ENCODE measurements around the gene ZFP28.

Gene ZFP28

DNA sequence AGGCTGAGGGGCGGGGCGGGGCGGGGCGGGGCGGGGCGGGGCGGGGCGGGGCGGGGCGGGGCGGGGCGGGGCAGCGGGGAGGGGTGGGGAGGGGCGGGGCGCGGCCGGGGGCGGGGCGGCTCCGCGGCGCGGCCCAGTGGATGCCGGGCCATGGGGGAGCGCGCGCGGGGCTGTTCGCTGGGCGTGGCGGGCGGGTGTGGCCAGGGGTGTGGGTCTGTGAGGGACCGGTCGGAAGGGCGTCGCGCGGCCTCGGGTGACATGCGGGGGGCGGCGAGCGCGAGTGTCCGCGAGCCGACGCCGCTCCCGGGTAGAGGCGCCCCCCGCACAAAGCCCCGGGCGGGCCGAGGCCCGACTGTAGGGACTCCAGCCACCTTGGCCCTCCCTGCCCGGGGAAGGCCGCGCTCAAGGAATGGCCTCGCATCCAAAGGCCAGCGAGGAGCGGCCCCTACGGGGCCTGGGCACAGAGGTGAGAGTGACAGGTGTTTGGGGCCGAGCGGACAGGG, at the start of gene ZFP28:
ZFP28 (plus strand) TSS at position 188 of the 503 bp plus-strand sequence; CDS start at position 259, 71 bp downstream.
- DNase-seq: no peak

DNA sequence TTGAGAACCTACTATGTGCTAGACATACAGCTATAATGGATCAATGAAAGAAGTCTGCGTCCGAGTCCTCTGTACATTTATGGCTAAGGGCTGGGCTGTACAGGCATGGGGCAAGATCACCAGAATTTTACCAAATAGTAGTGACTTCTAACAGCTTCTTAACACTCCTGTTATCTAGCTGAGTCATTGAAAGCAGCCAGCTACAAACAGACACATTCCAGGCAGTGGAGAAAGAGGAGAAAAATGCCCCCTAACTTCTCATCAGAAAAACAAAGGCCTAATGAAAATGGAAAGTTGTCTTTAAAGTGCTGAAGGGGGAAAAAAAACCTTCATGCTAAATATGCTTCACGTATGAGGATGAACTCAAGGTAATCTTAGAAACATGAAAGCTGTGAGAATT, 47.3 kb upstream of the ZFP28 start:
- DNase-seq: no peak

DNA sequence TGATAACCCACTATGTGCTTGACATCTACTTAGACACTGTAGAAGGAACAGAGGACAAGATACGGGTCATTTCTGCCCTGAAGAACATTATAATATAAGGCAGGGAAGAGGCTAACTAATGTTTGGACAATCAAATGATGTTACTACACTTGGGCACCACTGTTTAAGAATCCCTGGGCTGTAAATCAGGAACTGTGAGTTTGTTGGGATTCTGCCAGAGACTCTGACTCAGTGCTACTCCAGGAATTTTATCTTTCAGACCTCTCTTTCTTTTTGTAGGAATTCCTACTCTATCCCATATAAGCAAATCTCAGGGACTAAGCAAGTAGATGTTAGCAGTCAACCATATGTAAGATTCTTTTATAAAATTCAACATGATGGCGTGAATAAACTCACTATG, 34.2 kb upstream of the ZFP28 start:
- DNase-seq: no peak

DNA sequence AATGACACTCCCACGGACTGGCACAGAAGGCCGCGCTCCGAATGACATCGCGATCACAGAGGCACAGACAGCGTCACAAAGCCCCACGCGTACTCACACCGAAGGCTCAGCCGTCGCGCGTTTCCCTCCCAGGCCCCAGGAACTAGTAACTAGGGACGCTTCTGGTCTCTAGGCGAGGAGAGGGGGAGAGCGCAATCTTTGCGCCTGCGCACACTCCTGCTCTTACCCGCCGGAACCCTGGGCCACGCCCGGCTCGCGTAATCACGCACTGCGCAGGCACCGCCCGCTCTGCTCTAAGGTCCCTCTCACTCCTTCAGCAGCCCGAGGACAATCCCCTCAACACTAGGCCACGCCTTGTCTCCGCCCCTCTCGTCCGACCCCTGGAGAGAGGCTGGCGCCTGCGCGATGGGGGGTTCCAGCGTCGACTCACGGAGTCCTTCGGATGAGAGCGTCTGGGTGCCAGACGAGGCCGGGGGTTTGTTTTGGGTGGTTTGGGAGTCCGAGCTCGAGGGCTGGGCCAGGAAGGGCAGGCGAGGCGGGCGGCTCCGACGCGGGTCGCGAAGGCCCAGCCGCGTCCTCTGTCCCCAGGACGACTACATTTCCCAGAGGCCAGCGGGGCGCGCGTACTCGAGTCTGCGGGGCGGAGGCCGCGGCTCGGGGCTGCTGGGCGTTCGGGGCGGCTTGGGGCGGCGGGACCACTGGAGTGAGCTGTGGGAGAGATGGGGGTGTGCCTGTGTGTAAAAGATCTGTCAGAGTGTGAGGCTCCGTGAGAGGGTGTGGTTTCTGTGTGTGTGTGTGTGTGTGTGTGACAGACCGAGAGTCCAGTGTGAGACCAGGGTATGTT, 31.1 kb upstream of the ZFP28 start, which contains the start of gene ZNF471:
ZNF471 (plus strand) TSS at position 410 of the 844 bp plus-strand sequence. CDS start 3,717 bp downstream, outside the sequence.
- DNase-seq: peak; percentile 51 to 70

DNA sequence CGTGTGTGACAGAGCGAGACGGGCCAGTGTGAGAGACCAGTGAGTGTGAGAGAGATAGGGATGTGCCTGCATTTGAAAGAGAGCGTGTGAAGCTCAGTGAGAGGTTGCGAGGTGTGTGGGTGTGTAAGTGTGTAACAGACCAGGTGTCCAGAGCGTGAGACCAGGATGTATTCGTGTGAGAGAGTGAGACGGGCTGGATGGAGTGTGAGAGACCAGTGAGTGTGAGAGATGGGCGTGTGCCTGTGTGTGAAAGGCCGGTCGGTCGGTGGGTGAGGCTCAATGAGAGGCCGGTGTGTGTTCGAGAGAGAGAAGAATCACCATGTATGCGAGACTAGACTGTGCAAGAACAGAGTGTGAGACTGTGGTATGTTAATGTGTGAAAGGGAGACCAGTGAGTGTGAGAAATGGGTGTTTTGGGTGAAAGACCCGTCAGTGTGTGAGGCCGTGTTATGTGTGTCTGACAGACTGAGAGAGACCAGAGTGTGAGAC, 30.4 kb upstream of the ZFP28 start:
- no peak for DNase-seq

DNA sequence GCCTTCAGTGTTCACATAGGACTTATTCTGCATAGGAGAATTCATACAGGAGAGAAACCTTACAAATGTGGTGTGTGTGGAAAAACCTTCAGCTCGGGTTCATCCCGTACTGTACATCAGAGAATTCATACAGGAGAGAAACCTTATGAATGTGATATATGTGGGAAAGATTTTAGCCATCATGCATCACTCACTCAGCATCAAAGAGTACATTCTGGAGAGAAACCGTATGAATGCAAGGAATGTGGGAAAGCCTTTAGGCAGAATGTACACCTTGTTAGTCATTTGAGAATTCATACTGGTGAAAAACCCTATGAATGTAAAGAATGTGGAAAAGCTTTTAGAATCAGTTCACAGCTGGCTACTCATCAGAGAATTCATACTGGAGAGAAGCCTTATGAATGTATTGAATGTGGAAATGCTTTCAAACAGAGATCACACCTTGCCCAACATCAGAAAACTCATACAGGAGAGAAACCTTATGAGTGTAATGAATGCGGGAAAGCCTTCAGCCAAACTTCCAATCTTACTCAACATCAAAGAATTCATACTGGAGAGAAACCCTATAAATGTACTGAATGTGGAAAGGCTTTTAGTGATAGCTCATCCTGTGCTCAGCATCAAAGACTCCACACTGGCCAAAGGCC, 13.4 kb upstream of the ZFP28 start:
- no peak for DNase-seq

DNA sequence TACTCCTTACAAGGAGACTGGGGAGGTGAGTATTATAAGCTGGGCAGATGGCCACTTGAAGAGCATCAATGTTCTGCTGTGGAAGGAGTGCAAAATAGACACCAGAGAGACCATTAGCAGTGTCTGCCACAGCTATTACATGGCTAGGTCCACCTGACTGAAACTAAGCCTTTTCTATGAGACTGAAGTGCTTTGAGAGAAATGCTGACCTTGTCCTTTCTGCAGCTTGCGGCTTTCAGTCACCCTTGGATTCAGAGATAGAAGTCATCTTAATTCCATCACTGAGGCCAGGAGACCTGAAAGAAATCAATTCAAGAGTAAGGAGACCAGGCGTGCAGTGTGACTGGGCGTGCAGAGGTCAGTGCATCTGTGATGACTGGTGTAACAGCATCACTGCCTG, 1.3 kb upstream of the ZFP28 start:
- no peak for DNase-seq

DNA sequence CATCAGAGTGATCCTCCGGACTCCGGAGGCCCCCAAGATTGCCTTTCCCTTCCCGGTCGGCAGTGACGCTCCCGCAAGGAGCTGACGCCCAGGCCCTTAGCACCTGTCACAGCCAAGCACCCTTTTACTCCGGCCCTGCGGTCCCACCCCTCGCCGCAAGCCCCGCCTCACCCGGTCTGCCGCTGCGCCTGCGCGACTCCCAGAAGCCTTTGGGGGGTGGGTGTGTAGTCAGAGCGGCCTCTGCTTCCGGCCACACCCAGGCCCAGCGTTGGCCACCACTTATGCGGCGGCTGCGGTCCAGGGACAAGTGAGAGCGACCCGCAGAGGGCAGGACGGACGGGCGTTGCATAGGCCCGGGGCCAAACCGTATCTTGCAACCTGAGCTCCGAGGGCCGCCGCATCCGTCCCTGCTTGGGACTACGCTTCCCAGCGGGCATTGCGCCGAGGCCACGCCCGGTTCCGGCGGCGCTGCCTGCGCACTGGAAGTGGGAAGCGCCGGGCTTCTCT, 441 bp upstream of the ZFP28 start:
- DNase-seq: peak; percentile 41 to 49

DNA sequence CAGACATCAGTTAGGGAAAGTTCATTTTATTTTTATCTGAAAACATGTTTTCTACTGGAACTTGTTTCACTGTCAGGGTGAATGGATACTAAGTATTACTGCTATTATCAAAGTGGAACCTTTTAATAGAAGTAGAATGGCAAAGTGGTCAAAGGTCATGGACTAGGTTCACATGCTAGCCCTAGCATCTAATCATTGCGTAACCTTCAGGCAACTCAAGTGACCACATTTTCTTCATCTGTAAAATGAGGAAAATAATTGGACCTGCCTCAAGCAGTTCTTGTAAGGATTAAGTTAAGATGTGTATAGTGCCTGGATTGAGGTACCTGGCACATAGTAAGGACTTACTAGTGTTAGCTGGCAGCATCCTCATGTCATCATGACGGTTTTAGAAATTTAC, 5.0 kb downstream of the ZFP28 start:
- no peak for DNase-seq

DNA sequence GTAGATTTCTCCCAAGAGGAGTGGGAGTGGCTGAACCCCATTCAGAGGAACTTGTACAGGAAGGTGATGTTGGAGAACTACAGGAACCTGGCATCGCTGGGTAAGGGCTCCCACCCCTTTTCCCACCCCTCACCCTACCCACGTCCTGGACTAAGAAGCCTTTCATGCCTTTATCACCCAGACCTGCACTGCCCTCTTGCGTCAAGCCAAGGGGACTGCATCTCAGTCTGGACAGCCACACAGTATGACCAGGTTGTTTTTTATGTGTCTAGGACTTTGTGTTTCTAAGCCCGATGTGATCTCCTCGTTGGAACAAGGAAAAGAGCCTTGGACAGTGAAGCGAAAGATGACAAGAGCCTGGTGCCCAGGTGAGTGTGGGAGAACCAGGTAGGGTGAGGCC, 8.8 kb downstream of the ZFP28 start:
- no peak for DNase-seq

DNA sequence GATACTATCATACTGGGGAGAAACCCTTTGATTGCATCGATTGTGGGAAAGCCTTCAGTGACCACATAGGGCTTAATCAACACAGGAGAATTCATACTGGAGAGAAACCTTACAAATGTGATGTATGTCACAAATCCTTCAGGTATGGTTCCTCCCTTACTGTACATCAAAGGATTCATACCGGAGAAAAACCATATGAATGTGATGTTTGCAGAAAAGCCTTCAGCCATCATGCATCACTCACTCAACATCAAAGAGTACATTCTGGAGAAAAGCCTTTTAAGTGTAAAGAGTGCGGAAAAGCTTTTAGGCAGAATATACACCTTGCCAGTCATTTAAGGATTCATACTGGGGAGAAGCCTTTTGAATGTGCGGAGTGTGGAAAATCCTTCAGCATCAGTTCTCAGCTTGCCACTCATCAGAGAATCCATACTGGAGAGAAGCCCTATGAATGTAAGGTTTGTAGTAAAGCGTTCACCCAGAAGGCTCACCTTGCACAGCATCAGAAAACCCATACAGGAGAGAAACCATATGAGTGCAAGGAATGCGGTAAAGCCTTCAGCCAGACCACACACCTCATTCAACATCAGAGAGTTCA, 15.6 kb downstream of the ZFP28 start:
- no peak for DNase-seq

DNA sequence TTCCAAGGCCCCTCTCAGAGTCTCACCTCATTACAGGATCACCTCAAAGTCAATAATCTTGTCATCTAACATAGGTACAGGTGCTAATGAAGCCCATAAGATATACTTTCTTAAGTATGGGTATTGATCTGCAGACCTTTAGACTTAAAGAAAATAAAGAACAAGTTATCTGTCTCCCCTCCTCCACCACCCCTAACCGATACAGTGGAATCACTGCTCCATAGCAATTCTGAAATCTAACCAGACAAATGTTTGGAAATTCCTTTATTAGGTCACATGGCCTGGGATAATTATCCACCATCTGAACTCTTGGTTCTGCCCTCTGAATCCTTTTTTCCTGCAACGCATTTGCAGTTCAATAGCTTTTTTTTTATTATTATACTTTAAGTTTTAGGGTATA, 24.0 kb downstream of the ZFP28 start:
- no peak for DNase-seq

DNA sequence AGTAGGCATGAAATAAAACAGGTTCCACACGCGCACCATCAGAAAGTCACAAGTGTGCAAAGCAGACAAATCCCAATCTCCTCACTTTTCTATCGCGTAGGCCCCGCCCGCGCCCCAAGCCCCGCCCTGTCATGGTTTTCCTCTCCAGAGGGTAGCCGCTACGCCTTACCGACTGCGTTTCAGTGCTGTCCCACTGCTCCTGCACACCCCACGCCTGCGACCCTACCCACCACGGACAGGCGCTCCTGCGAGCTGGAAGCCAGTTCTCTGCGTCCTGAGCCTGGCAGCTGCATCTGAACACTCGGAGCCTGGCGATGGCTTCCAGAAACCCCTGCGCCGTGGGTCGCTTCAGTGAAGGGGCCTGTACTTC, 28.1 kb downstream of the ZFP28 start:
- DNase-seq: peak; percentile 17 to 38

DNA sequence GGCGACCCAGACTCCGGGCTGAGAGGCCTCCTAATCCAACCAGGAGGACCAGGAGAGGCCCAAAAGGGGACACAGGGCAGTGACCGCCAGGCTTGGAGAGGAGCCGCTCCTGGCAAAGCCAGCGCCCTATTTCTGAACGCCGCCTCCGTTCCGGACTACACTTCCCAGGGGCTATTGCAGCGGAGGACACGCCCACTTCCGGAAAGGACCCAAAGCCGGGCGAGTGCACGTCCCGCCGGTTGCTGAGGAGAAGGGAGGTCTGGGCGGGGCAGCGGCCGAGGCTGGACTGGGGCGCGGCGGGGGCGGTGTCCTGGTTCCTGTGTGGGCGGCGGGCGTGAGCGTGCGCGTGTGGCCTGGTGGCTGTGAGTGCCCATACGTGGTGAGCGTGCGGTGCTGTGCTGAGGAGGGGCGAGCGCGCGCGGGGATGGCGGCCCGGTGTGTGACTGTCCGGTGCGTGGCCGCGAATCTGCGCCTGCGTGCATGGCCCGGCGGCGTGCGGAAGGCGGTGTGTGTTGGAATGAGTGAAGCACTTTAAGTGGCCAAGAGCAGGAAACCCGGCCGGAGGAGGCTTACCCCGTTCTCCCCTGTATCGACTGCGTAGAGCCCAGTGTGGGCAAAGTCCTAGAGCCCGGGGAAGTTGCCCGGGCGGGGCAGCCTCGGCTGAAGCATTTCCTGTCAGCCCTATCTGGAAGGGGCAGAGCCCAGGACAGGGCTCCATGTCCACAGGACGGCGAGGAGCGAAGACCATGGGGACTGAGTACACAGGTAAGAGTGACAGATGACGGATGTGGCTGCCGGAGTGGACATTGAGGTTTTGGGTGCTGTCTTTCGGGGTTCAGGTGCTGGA, 28.7 kb downstream of the ZFP28 start, which contains the start of gene ZNF470:
ZNF470 (plus strand) TSS at position 195 of the 847 bp plus-strand sequence. CDS start 2,844 bp downstream, outside the sequence.
- DNase-seq: peak; percentile 91

DNA sequence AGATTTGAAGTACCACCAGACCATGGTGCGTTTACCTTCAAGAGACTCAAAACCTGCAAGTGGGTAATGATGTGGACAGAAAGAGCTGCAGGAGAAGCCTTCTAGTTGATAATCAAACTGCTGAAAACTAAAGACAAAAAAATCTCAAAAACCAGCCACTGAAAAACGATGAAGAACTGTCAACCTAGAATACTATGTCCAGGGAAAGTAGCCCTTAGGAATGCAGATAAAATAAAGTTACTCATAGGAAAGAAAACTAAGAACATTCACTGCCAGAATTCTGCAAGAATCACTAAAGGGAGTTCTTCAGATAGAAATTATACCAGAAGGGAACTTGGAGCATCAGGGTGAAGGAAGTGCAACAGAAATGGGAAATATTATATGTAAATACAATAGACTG, 33.8 kb downstream of the ZFP28 start:
- no peak for DNase-seq

DNA sequence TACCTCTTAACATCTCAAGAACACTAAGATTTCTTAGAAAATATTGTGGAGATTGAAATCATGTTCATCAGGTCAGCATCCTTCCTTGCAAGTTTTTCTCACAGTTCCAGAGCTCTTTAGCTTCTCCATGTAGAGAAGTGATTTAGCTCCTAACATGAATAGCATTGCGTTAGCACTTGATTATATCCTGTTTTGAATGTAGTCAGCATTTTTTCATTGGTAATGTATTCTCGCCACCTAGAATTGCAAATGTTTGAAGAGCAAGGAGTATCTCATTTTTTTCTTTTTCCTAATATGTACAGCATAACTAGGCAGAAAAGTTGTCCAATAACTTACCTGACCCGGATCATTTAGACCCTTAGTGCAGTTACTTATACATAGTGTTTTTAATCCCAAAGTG, 35.2 kb downstream of the ZFP28 start:
- DNase-seq: no peak

DNA sequence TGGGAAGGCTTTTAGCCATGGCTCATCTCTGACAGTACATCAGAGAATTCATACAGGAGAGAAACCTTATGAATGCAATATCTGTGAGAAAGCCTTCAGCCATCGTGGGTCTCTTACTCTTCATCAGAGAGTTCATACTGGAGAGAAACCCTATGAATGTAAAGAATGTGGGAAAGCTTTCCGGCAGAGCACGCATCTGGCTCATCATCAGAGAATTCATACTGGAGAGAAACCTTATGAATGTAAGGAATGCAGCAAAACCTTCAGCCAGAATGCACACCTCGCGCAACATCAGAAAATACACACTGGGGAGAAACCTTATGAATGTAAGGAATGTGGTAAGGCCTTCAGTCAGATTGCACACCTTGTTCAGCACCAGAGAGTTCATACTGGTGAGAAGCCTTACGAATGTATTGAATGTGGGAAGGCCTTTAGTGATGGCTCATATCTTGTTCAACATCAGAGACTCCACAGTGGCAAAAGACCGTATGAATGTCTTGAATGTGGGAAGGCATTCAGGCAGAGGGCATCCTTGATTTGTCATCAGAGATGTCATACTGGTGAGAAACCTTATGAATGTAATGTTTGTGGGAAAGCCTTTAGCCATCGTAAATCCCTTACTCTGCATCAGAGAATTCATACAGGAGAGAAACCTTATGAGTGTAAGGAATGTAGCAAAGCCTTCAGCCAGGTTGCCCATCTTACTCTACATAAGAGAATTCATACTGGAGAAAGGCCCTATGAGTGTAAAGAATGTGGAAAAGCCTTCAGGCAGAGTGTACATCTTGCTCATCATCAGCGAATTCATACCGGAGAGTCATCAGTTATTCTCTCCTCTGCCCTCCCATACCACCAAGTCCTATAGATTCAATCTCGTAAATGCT, 39.2 kb downstream of the ZFP28 start:
- no peak for DNase-seq

DNA sequence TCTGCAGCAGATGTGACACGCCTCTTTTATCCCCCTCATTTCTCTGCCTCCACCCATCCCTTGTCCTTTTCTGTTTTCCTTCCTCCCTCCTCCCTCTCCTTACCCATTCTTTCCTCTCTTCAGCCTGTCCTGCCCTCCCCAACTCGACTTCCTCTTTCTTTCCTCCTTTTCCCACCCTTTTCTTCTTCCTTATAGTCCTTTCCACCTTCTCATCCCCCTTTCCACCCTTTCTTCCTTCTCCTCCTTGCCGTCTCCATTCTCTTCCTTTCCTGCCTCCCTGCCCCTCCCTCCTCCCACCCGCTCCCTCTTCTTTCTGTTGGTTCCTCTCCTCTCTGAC, 55.7 kb downstream of the ZFP28 start:
- no peak for DNase-seq

DNA sequence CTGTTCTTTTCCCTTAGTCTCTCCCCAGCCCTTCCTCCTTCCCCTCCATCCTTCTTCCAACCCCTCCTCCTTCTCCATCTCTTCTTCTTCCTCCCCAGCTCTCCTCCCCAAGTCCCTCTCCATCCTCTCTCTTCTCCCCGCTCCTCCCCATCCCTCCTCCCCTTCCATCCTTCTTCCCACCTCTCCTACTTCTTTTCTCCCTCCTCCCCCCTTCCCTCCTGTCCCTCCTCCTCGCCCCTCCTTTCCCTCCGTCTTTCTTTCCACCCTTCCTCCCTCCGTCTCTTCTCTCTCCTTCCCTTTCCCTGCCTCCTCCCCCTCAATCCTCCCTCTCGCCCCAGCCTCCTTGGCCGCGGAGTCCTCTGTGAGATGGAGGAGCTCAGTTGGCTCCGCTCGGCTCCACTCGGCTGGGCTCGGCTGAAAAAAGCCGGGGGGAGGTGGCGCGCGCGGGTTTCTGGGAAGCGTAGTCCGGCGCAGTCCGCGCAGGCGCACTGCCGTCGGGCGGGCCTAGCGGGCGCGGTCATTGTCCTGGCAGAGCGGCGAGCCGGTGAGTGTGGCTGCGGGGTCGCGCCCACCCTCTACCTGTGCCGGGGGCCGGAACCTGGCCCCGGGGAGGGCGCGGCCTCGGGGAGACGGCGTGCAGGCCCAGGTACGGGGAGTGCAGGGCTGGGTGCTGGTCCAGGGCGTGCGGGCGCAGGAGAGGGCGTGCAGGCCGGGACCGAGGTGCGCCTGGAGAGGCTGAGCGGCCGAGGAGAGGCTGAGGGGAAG, 56.2 kb downstream of the ZFP28 start, which contains the start of gene ZNF71:
ZNF71 (plus strand) TSS at position 520 of the 765 bp plus-strand sequence. CDS start 6,257 bp downstream, outside the sequence.
- DNase-seq: peak; percentile 76 to 78

DNA sequence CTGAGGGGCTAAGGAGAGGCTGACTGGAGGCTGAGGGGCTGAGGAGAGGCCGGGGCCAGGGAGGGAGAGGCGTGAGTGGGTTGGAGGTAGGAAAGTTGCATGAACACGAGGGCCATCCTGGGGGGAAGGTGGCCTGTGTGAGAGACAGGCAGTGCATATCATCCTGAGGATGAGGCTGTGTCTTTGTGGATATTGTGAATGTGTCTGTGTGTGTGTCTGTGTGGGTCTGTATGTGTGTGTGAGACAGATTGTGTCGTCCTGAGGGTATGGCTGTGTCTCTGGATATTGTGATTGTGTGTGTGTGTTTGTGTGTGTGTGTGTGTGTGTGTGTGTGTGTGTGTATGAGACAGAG, 56.8 kb downstream of the ZFP28 start:
- DNase-seq: no peak

Data from Kasumi-1 (cell line).